ENCODE results near the gene KAT8. TPM values are rescaled to one million over a fixed set of nuclear protein-coding genes. Genes with fewer than 3 reads are reported as not detected.

KAT8 gene
- total and polyA plus RNA-seq, 2 of the 13 experiments (the other 11 are each of a cell fraction or from before 2014, with no cell fraction given): 79.0 to 84.2 TPM

GRCh38 chr16:31138621-31139578, 21.4 kb downstream of the KAT8 start (continued):
- TF ChIP-seq, protein P1, sequence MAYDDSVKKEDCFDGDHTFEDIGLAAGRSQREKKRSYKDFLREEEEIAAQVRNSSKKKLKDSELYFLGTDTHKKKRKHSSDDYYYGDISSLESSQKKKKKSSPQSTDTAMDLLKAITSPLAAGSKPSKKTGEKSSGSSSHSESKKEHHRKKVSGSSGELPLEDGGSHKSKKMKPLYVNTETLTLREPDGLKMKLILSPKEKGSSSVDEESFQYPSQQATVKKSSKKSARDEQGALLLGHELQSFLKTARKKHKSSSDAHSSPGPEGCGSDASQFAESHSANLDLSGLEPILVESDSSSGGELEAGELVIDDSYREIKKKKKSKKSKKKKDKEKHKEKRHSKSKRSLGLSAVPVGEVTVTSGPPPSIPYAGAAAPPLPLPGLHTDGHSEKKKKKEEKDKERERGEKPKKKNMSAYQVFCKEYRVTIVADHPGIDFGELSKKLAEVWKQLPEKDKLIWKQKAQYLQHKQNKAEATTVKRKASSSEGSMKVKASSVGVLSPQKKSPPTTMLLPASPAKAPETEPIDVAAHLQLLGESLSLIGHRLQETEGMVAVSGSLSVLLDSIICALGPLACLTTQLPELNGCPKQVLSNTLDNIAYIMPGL (CRISPR knock-in tag; IDR thresholded peaks at IDR 0.05; ENCODE audit: borderline replicate concordance in 1 of 2, low read depth in 1 of 2): peak in 1 of 2 experiments; percentile 23; a peak in 1 of 4 replicates
- TF ChIP-seq MAFG (CRISPR knock-in tag; IDR thresholded peaks at IDR 0.05) (peak; percentile 28; the same call in 1 of the 2 replicates), ETV5 (CRISPR knock-in tag; IDR thresholded peaks at IDR 0.05; ENCODE audit: borderline replicate concordance) (0 out of 2 replicates have a peak, but pooled peaks have one; percentile 7), TBX3 (IDR thresholded peaks at IDR 0.05; ENCODE audit: borderline replicate concordance) (no peak), ZNF281 (CRISPR knock-in tag; IDR thresholded peaks at IDR 0.05; ENCODE audit: borderline replicate concordance) (peak; percentile 66), TCF7L2 (IDR thresholded peaks at IDR 0.05; ENCODE audit: low read depth, low read length) (no peak), ZNF124 (CRISPR knock-in tag; IDR thresholded peaks at IDR 0.05) (no peak), ZBTB3 (CRISPR knock-in tag; IDR thresholded peaks at IDR 0.05; ENCODE audit: borderline replicate concordance, low read depth) (0 out of 2 replicates have a peak, but pooled peaks have one; percentile 41), MED13 (CRISPR knock-in tag; IDR thresholded peaks at IDR 0.05) (no peak), THAP7 (CRISPR knock-in tag; IDR thresholded peaks at IDR 0.05) (peak; percentile 92)
- TF ChIP-seq, protein P2, sequence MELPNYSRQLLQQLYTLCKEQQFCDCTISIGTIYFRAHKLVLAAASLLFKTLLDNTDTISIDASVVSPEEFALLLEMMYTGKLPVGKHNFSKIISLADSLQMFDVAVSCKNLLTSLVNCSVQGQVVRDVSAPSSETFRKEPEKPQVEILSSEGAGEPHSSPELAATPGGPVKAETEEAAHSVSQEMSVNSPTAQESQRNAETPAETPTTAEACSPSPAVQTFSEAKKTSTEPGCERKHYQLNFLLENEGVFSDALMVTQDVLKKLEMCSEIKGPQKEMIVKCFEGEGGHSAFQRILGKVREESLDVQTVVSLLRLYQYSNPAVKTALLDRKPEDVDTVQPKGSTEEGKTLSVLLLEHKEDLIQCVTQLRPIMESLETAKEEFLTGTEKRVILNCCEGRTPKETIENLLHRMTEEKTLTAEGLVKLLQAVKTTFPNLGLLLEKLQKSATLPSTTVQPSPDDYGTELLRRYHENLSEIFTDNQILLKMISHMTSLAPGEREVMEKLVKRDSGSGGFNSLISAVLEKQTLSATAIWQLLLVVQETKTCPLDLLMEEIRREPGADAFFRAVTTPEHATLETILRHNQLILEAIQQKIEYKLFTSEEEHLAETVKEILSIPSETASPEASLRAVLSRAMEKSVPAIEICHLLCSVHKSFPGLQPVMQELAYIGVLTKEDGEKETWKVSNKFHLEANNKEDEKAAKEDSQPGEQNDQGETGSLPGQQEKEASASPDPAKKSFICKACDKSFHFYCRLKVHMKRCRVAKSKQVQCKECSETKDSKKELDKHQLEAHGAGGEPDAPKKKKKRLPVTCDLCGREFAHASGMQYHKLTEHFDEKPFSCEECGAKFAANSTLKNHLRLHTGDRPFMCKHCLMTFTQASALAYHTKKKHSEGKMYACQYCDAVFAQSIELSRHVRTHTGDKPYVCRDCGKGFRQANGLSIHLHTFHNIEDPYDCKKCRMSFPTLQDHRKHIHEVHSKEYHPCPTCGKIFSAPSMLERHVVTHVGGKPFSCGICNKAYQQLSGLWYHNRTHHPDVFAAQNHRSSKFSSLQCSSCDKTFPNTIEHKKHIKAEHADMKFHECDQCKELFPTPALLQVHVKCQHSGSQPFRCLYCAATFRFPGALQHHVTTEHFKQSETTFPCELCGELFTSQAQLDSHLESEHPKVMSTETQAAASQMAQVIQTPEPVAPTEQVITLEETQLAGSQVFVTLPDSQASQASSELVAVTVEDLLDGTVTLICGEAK (IDR thresholded peaks at IDR 0.05): no peak
- TF ChIP-seq, protein P2 (CRISPR knock-in tag; IDR thresholded peaks at IDR 0.05): no peak

Measured in HepG2 (cell line).